B cell (primary cell): ENCODE results near the gene ACY1.

Source experiments
- CTCF ChIP-seq: fragments of 200-600 bp; IDR thresholded peaks from one replicate; pipeline ENCODE4 v1.8.0; 2022; ENCODE audit warnings: antibody characterized with exemption, mild to moderate bottlenecking
- EZH2 ChIP-seq: IDR thresholded peaks from 2 replicates; pipeline ENCODE4 v1.6.1; 2012; ENCODE audit warnings: borderline replicate concordance, low read depth, mild to moderate bottlenecking, moderate library complexity, low read length; ENCODE audit not compliant: insufficient read depth, poor library complexity, severe bottlenecking

GRCh38 chr3:51947215-51947900 lies 36.0 kb upstream of the ACY1 start:
- TF ChIP-seq CTCF, result no peak
- TF ChIP-seq EZH2, result no peak
